ENCODE results near the gene CHST4. TPM values are rescaled to one million over a fixed set of nuclear protein-coding genes. Genes with fewer than 3 reads are reported as not detected.

CHST4 gene
- total RNA-seq, 1 donor from 2014 or later, result not detected

GRCh38 chr16:71504901-71505300, 21.3 kb upstream of the CHST4 start:
- intact Hi-C loops (cut with micrococcal nuclease), result no loop called here
- Histone ChIP-seq H3K9me3 (replicated peaks) (no peaks in the 10 kb centered on the region), H3K4me1 (no peaks in the 10 kb centered on the region), H3K27ac (replicated peaks) (no peak overlapping the region), H3K36me3 (no peaks in the 10 kb centered on the region), H3K4me3 (no peak overlapping the region), H3K27me3 (ENCODE audit: low read depth) (peaks cover 46% of the 10 kb centered on the region)
- no peak for TF ChIP-seq CTCF (IDR thresholded peaks at IDR 0.05; ENCODE audit: borderline replicate concordance)
- DNase-seq, result no peak

DNA sequence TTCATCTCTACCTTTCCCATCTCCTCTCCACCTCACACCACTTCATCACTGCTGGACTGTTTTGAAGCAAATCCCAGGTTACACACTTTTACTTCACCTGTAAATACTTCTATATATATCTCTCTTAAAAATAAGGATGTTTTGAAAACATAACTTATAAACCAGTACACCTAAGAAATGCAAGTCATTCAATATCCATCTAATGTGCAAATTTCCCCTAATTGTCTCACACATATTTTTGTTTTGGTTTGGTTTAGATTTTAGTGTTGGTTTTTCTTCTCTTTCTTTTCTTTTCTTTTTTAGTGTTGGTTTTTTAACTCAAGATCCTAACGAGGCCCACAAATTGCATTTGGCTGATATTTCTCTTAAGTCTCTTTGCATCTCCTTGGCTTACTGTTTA, 19.2 kb upstream of the CHST4 start:
- TF ChIP-seq CTCF (IDR thresholded peaks at IDR 0.05; ENCODE audit: borderline replicate concordance), result no peak
- Histone ChIP-seq H3K9me3 (replicated peaks) (no peaks in the 10 kb centered on the region), H3K4me1 (no peaks in the 10 kb centered on the region), H3K36me3 (no peaks in the 10 kb centered on the region), H3K4me3 (no peak overlapping the region), H3K27ac (replicated peaks) (no peak overlapping the region), H3K27me3 (ENCODE audit: low read depth) (peaks cover 43% of the 10 kb centered on the region)
- intact Hi-C loops (cut with micrococcal nuclease), result no loop called here
- no peak for DNase-seq

- Histone ChIP-seq H3K4me1 (no peaks in the 10 kb centered on the region), H3K27me3 (ENCODE audit: low read depth) (peaks cover 42% of the 10 kb centered on the region), H3K27ac (replicated peaks) (no peak overlapping the region), H3K36me3 (no peaks in the 10 kb centered on the region), H3K9me3 (replicated peaks) (no peaks in the 10 kb centered on the region), H3K4me3 (no peak overlapping the region)
- intact Hi-C loops (cut with micrococcal nuclease), result no loop called here
- no peak for TF ChIP-seq CTCF (IDR thresholded peaks at IDR 0.05; ENCODE audit: borderline replicate concordance)
- DNase-seq, result no peak
Observed at GRCh38 chr16:71513302-71513701, 12.9 kb upstream of the CHST4 start.

- H3K9me3 ChIP-seq (replicated peaks), result no peaks in the 10 kb centered on the region
- peaks cover 42% of the 10 kb centered on the region for H3K27me3 ChIP-seq (ENCODE audit: low read depth)
- no peak overlapping the region for H3K27ac ChIP-seq (replicated peaks)
- H3K36me3 ChIP-seq, result no peaks in the 10 kb centered on the region
- DNase-seq, result no peak
- H3K4me3 ChIP-seq, result no peak overlapping the region
- intact Hi-C loops (cut with micrococcal nuclease), result no loop called here
- no peak for TF ChIP-seq CTCF (IDR thresholded peaks at IDR 0.05; ENCODE audit: borderline replicate concordance)
- no peaks in the 10 kb centered on the region for H3K4me1 ChIP-seq
Observed at GRCh38 chr16:71514476-71514875, 11.8 kb upstream of the CHST4 start.

DNA sequence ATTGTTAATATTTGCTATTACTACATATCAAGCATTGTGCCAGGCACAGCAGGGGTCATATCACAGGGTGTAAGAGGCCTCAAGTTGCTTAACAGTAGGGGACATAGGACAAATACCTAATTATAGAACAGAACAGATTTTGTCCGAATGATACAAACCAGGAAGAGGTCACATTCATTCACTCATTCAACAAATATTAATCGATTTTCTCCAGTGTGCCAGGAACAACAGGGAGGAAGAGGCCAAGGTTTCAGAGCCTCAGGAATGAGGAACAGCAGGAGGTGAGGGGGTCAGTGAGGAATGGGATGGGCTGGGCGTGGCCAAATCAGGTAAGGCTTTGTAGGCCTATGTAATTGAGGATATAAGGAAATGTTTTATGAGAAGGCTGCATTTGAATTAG, 11.2 kb upstream of the CHST4 start:
- H3K27ac ChIP-seq (replicated peaks), result no peak overlapping the region
- no peak for DNase-seq
- intact Hi-C loops (cut with micrococcal nuclease), result no loop called here
- no peaks in the 10 kb centered on the region for H3K4me1 ChIP-seq
- no peak for TF ChIP-seq CTCF (IDR thresholded peaks at IDR 0.05; ENCODE audit: borderline replicate concordance)
- no peaks in the 10 kb centered on the region for H3K36me3 ChIP-seq
- H3K27me3 ChIP-seq (ENCODE audit: low read depth), result peaks cover 42% of the 10 kb centered on the region
- no peaks in the 10 kb centered on the region for H3K9me3 ChIP-seq (replicated peaks)
- H3K4me3 ChIP-seq, result no peak overlapping the region

DNA sequence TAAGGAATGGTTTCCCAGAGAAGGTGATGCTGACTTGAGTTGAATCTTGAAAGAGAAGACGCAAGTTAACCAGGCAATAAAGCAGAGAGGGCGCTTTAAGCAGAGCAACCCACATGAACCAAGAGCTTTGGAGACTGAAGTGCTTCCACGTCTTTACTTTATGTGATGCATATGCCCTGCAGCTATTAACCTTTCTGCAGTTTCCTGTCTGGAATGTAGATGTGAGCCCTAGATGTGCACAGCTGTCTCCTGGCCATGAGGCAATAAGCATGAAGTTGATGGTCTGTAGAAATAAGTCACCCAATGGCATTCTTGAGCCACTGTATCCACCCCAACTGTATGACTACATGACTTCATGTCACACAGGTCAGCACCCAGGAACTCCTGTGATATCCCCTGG, 5.7 kb upstream of the CHST4 start:
- Histone ChIP-seq H3K36me3 (no peaks in the 10 kb centered on the region), H3K27me3 (ENCODE audit: low read depth) (peaks cover 62% of the 10 kb centered on the region), H3K4me3 (no peak overlapping the region), H3K4me1 (no peaks in the 10 kb centered on the region), H3K9me3 (replicated peaks) (no peaks in the 10 kb centered on the region), H3K27ac (replicated peaks) (no peak overlapping the region)
- no peak for TF ChIP-seq CTCF (IDR thresholded peaks at IDR 0.05; ENCODE audit: borderline replicate concordance)
- DNase-seq, result no peak
- intact Hi-C loops (cut with micrococcal nuclease), result no loop called here
